ENCODE data around the gene CUX1.

GRCh38 chr7:102156867-102157266 lies 339.4 kb downstream of the CUX1 start:
- TF ChIP-seq EZH2 (IDR thresholded peaks at IDR 0.05; ENCODE audit: low read length, missing control alignments) (no peak), CTCF (conservative IDR thresholded peaks at IDR 0.05 in 1 of 2, IDR thresholded peaks at IDR 0.05 in 1 of 2; ENCODE audit: low read depth in 1 of 2, low read length in 2 of 2) (no peak)

Data from fibroblast of lung (primary cell).